ENCODE data around the gene KNDC1.
"Not testable (repeated sequence)": the region's sequence is repeated elsewhere in the genome, so short reads cannot be mapped to it uniquely, and the experiment has no call there.

Gene KNDC1

DNA sequence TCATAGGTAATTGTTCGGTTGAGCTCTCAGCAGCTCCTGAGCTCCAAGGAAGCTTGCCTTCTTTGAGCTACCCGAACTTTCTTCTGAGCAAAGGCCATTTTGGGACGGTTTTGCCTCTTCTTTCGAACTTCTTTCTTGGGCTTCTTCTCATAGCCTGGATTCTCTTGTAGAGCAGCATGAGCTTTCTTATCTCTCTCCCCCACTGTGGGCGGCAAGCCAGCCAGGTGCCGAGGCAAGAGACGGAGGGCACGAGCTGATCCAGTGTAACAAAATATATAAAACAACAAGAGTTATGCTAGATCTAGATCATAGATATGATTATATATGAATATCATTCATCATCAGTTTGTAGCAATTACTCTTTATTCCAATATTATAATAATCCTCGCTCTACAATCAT is 16.5 kb upstream of the KNDC1 start:
- H3K4me1 ChIP-seq (ENCODE audit: insufficient read depth, insufficient read length), result peaks cover 5% of the 10 kb centered on the region
- H3K9me3 ChIP-seq (ENCODE audit: insufficient read depth, low read length), result peaks cover 12% of the 10 kb centered on the region
- H3K4me3 ChIP-seq (ENCODE audit: insufficient read length, low read depth), result no peak overlapping the region
- H3K9ac ChIP-seq (ENCODE audit: insufficient read length, low read depth), result no peak overlapping the region
- TF ChIP-seq SUZ12 (IDR thresholded peaks at IDR 0.05; ENCODE audit: extremely low read depth, insufficient read depth, insufficient read length), result no peak
- TF ChIP-seq YY1 (IDR thresholded peaks at IDR 0.05; ENCODE audit: insufficient read depth, insufficient read length), result no peak
- TF ChIP-seq ZNF274 (IDR thresholded peaks at IDR 0.05; ENCODE audit: low read depth, low read length), result no peak
- H3K27me3 ChIP-seq (ENCODE audit: insufficient read depth, insufficient read length), result no peaks in the 10 kb centered on the region
- DNase-seq (ENCODE audit: low read depth, low spot score), result no peak
- H3K36me3 ChIP-seq (ENCODE audit: insufficient read depth, insufficient read length, low read length), result no peaks in the 10 kb centered on the region

- no peaks in the 10 kb centered on the region for H3K36me3 ChIP-seq (ENCODE audit: insufficient read depth, insufficient read length, low read length)
- no peak overlapping the region for H3K4me3 ChIP-seq (ENCODE audit: insufficient read length, low read depth)
- no peak for DNase-seq (ENCODE audit: low read depth, low spot score)
- no peak overlapping the region for H3K9ac ChIP-seq (ENCODE audit: insufficient read length, low read depth)
- H3K9me3 ChIP-seq (ENCODE audit: insufficient read depth, low read length), result peaks cover 12% of the 10 kb centered on the region
- H3K4me1 ChIP-seq (ENCODE audit: insufficient read depth, insufficient read length), result peaks cover 5% of the 10 kb centered on the region
- TF ChIP-seq ZNF274 (IDR thresholded peaks at IDR 0.05; ENCODE audit: low read depth, low read length) (no peak), YY1 (IDR thresholded peaks at IDR 0.05; ENCODE audit: insufficient read depth, insufficient read length) (no peak), SUZ12 (IDR thresholded peaks at IDR 0.05; ENCODE audit: extremely low read depth, insufficient read depth, insufficient read length) (no peak)
- no peaks in the 10 kb centered on the region for H3K27me3 ChIP-seq (ENCODE audit: insufficient read depth, insufficient read length)
Measured at GRCh38 chr10:133144771-133145170, 15.2 kb upstream of the KNDC1 start.

- peaks cover 13% of the 10 kb centered on the region for H3K9me3 ChIP-seq (ENCODE audit: insufficient read depth, low read length)
Measured at GRCh38 chr10:133150226-133150625, 9.8 kb upstream of the KNDC1 start.

DNA sequence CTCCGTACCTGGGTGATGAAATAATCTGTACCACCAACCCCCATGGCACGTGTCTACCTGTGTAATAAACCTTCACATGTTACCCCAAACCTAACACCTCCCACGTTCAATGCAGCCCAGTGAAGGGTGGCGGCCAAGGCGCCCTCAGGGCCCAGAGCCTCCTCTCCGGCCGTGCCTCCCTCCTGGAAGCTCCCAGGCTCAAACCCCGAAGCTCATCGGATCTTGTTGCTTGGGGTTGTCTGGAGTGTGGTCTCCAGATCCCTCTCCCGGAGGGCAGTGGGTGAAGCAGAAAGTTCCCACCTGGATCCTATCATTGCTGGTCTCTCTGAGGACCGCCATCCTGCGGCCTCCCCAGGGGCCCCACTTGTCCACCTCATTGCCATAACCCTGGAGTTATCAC is 9.4 kb upstream of the KNDC1 start:
- H3K9me3 ChIP-seq (ENCODE audit: insufficient read depth, low read length), result peaks cover 16% of the 10 kb centered on the region
- H3K36me3 ChIP-seq (ENCODE audit: insufficient read depth, insufficient read length, low read length), result no peaks in the 10 kb centered on the region
- no peak overlapping the region for H3K4me3 ChIP-seq (ENCODE audit: insufficient read length, low read depth)
- H3K4me1 ChIP-seq (ENCODE audit: insufficient read depth, insufficient read length), result peaks cover 4% of the 10 kb centered on the region
- no peak for DNase-seq (ENCODE audit: low read depth, low spot score)
- TF ChIP-seq YY1 (IDR thresholded peaks at IDR 0.05; ENCODE audit: insufficient read depth, insufficient read length) (no peak), ZNF274 (IDR thresholded peaks at IDR 0.05; ENCODE audit: low read depth, low read length) (no peak), SUZ12 (IDR thresholded peaks at IDR 0.05; ENCODE audit: extremely low read depth, insufficient read depth, insufficient read length) (no peak)
- H3K27me3 ChIP-seq (ENCODE audit: insufficient read depth, insufficient read length), result no peaks in the 10 kb centered on the region
- H3K9ac ChIP-seq (ENCODE audit: insufficient read length, low read depth), result no peak overlapping the region

More at GRCh38 chr10:133150226-133150625, 9.8 kb upstream of the KNDC1 start:
- TF ChIP-seq ZNF274 (IDR thresholded peaks at IDR 0.05; ENCODE audit: low read depth, low read length) (no peak), SUZ12 (IDR thresholded peaks at IDR 0.05; ENCODE audit: extremely low read depth, insufficient read depth, insufficient read length) (no peak), YY1 (IDR thresholded peaks at IDR 0.05; ENCODE audit: insufficient read depth, insufficient read length) (no peak)
- no peak for DNase-seq (ENCODE audit: low read depth, low spot score)
- Histone ChIP-seq H3K27me3 (ENCODE audit: insufficient read depth, insufficient read length) (no peaks in the 10 kb centered on the region), H3K4me3 (ENCODE audit: insufficient read length, low read depth) (no peak overlapping the region), H3K4me1 (ENCODE audit: insufficient read depth, insufficient read length) (peaks cover 4% of the 10 kb centered on the region), H3K36me3 (ENCODE audit: insufficient read depth, insufficient read length, low read length) (no peaks in the 10 kb centered on the region), H3K9ac (ENCODE audit: insufficient read length, low read depth) (no peak overlapping the region)

- H3K4me3 ChIP-seq (ENCODE audit: insufficient read length, low read depth); H3K4me1 ChIP-seq (ENCODE audit: insufficient read depth, insufficient read length); H3K9ac ChIP-seq (ENCODE audit: insufficient read length, low read depth); H3K36me3 ChIP-seq (ENCODE audit: insufficient read depth, insufficient read length, low read length); H3K27me3 ChIP-seq (ENCODE audit: insufficient read depth, insufficient read length); DNase-seq (ENCODE audit: low read depth, low spot score): not testable (repeated sequence)
- H3K9me3 ChIP-seq (ENCODE audit: insufficient read depth, low read length), result peaks cover 16% of the 10 kb centered on the region
Measured at GRCh38 chr10:133151071-133151470, 8.9 kb upstream of the KNDC1 start.

DNA sequence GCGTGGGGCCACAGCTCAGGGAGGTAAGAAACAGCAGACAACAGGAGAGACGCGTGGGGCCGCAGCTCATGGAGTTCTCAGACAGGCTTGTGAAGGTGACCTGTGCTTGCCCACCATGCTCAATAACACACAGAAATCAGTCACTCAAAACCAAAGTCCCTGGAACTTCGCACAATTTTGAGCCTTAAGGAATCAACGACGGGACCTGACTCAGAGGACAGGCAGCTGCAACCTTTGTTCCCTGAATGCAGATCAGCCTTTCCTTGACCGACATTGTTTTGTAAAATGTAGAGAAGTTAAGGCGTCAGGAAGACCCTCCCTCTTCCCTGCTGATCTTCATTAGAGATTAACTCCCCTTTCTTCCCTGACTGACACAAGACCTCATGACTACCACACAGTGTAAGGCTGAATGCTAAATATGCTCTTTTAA is 8.5 kb upstream of the KNDC1 start:
- H3K9ac ChIP-seq (ENCODE audit: insufficient read length, low read depth), result no peak overlapping the region
- no peaks in the 10 kb centered on the region for H3K27me3 ChIP-seq (ENCODE audit: insufficient read depth, insufficient read length)

DNA sequence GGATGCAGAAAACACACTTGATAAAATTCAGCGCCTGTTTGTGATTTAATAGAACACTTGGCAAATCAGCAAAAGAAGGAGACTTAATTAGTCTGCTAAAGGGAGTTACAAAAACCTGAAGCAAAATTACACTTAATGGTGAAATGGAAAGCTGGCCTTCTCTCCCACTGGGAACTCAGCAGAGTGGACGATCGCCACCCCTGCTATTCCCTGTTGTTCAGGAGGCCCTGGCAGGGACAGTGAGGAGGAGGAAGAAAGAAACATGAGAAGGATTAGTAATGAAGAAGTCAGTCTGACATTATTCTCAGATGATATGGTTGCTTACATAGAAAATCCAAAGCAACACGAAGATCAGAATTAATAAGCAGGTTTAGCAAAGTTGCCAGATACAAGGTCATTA is 5.6 kb upstream of the KNDC1 start:
- TF ChIP-seq ZNF274 (IDR thresholded peaks at IDR 0.05; ENCODE audit: low read depth, low read length) (no peak), YY1 (IDR thresholded peaks at IDR 0.05; ENCODE audit: insufficient read depth, insufficient read length) (no peak), SUZ12 (IDR thresholded peaks at IDR 0.05; ENCODE audit: extremely low read depth, insufficient read depth, insufficient read length) (no peak)
- DNase-seq (ENCODE audit: low read depth, low spot score), result no peak
- H3K4me1 ChIP-seq (ENCODE audit: insufficient read depth, insufficient read length), result peaks cover 7% of the 10 kb centered on the region
- H3K36me3 ChIP-seq (ENCODE audit: insufficient read depth, insufficient read length, low read length), result no peaks in the 10 kb centered on the region
- H3K9me3 ChIP-seq (ENCODE audit: insufficient read depth, low read length), result 0 out of 2 replicates have a peak, but pooled peaks cover 4% of the 10 kb centered on the region
- no peak overlapping the region for H3K9ac ChIP-seq (ENCODE audit: insufficient read length, low read depth)
- H3K4me3 ChIP-seq (ENCODE audit: insufficient read length, low read depth), result no peak overlapping the region
- H3K27me3 ChIP-seq (ENCODE audit: insufficient read depth, insufficient read length), result no peaks in the 10 kb centered on the region

More for the DNA sequence above, 8.5 kb upstream of the KNDC1 start:
- Histone ChIP-seq H3K9me3 (ENCODE audit: insufficient read depth, low read length) (peaks cover 16% of the 10 kb centered on the region), H3K4me3 (ENCODE audit: insufficient read length, low read depth) (no peak overlapping the region), H3K36me3 (ENCODE audit: insufficient read depth, insufficient read length, low read length) (no peaks in the 10 kb centered on the region), H3K4me1 (ENCODE audit: insufficient read depth, insufficient read length) (peaks cover 4% of the 10 kb centered on the region)
- DNase-seq (ENCODE audit: low read depth, low spot score), result peak; percentile 86
- TF ChIP-seq ZNF274 (IDR thresholded peaks at IDR 0.05; ENCODE audit: low read depth, low read length) (no peak), YY1 (IDR thresholded peaks at IDR 0.05; ENCODE audit: insufficient read depth, insufficient read length) (no peak), SUZ12 (IDR thresholded peaks at IDR 0.05; ENCODE audit: extremely low read depth, insufficient read depth, insufficient read length) (no peak)
